Neural cell (in vitro differentiated cells): ENCODE results near the gene CHRNA4. TPM values are rescaled to one million over a fixed set of nuclear protein-coding genes. Genes with fewer than 3 reads are reported as not detected.

Experiments
- H2AFZ ChIP-seq: fragments of 200-600, 300-800 bp; sonication (generic), shearing (Covaris generic); 2 replicates; pipeline ENCODE4 v1.6.0; 2014; ENCODE audit warnings: low read depth, mild to moderate bottlenecking, antibody characterized with exemption, low read length, moderate library complexity
- H3F3A ChIP-seq: fragments of 200-600 bp; shearing (Covaris generic); 2 replicates; pipeline ENCODE4 v1.6.1; 2016; ENCODE audit warnings: mild to moderate bottlenecking, moderate library complexity, mixed read lengths, antibody characterized with exemption, low read length; ENCODE audit not compliant: insufficient read depth, poor library complexity, severe bottlenecking
- H3K27ac ChIP-seq: fragments of 200-600, 300-800 bp; sonication (generic), shearing (Covaris generic); 2 replicates; pipeline ENCODE4 v1.5.1; 2014; ENCODE audit warnings: mild to moderate bottlenecking, low read length, moderate library complexity
- H3K27me3 ChIP-seq: fragments of 300-800, 200-600 bp; sonication (generic), shearing (Covaris generic); 2 replicates; pipeline ENCODE4 v1.6.0; 2014; ENCODE audit warnings: mild to moderate bottlenecking, low read depth, low read length, moderate library complexity; ENCODE audit not compliant: insufficient read depth
- H3K36me3 ChIP-seq: fragments of 300-800, 200-600 bp; sonication (generic), shearing (Covaris generic); 2 replicates; pipeline ENCODE4 v1.5.1; 2014; ENCODE audit warnings: mild to moderate bottlenecking, antibody characterized with exemption, low read length, moderate library complexity; ENCODE audit not compliant: insufficient read depth
- H3K4me2 ChIP-seq: fragments of 300-800, 200-600 bp; sonication (generic), shearing (Covaris generic); 2 replicates; pipeline ENCODE4 v1.6.0; 2014; ENCODE audit warnings: mild to moderate bottlenecking, low read length
- H3K4me3 ChIP-seq: fragments of 300-800, 200-600 bp; sonication (generic), shearing (Covaris generic); 2 replicates; pipeline ENCODE4 v1.5.1; 2014; ENCODE audit warnings: mild to moderate bottlenecking, low read length, moderate library complexity
- H3K79me2 ChIP-seq: fragments of 200-600 bp; shearing (Covaris generic); replicated peaks from 2 replicates; pipeline ENCODE4 v1.6.0; 2014; ENCODE audit warnings: mild to moderate bottlenecking, low read length, moderate library complexity; ENCODE audit not compliant: insufficient read depth
- H3K9ac ChIP-seq: fragments of 300-800, 200-600 bp; sonication (generic), shearing (Covaris generic); 2 replicates; pipeline ENCODE4 v1.6.1; 2016; ENCODE audit warnings: mild to moderate bottlenecking, low read length, mixed read lengths
- H3K9me2 ChIP-seq: fragments of 200-600 bp; shearing (Covaris generic); 2 replicates; pipeline ENCODE4 v1.6.1; 2016; ENCODE audit warnings: mild to moderate bottlenecking, low read length, mixed read lengths; ENCODE audit not compliant: insufficient read depth
- H3K9me3 ChIP-seq: fragments of 200-600, 300-800 bp; sonication (generic), shearing (Covaris generic); 2 replicates; pipeline ENCODE4 v1.6.1; 2016; ENCODE audit warnings: mild to moderate bottlenecking, mixed run types, low read length, moderate library complexity, mixed read lengths
- H4K20me1 ChIP-seq: fragments of 200-600 bp; shearing (Covaris generic); 2 replicates; pipeline ENCODE4 v1.6.1; 2016; ENCODE audit warnings: mild to moderate bottlenecking, mixed run types; ENCODE audit not compliant: insufficient read depth
- CTCF ChIP-seq: fragments of 450-650 bp; IDR thresholded peaks from 2 replicates; pipeline ENCODE4 v1.5.1; 2014; ENCODE audit warnings: antibody characterized with exemption, mild to moderate bottlenecking, moderate library complexity; ENCODE audit not compliant: poor library complexity, severe bottlenecking
- EP300 ChIP-seq: fragments of 450-650 bp; conservative IDR thresholded peaks from 2 replicates; pipeline ENCODE4 v1.6.1; 2014; ENCODE audit warnings: antibody characterized with exemption, mild to moderate bottlenecking, moderate library complexity; ENCODE audit not compliant: poor library complexity, severe bottlenecking
- EZH2 ChIP-seq: fragments of 200-600, 300-800 bp; shearing (Covaris generic), sonication (generic); IDR thresholded peaks from 2 replicates; pipeline ENCODE4 v1.6.1; 2014; ENCODE audit warnings: antibody characterized with exemption, low read length, borderline replicate concordance, mild to moderate bottlenecking; ENCODE audit not compliant: insufficient read depth, poor library complexity, severe bottlenecking
- MXI1 ChIP-seq: fragments of 450-650 bp; conservative IDR thresholded peaks from 2 replicates; pipeline ENCODE4 v1.6.1; 2014; ENCODE audit warnings: antibody characterized with exemption, mild to moderate bottlenecking; ENCODE audit not compliant: poor library complexity, severe bottlenecking
- POLR2AphosphoS5 ChIP-seq: IDR thresholded peaks from 2 replicates; pipeline ENCODE4 v1.6.1; 2012
- RAD21 ChIP-seq: fragments of 450-650 bp; conservative IDR thresholded peaks from 2 replicates; pipeline ENCODE4 v1.6.1; 2014; ENCODE audit warnings: antibody characterized with exemption, mild to moderate bottlenecking, moderate library complexity
- REST ChIP-seq: IDR thresholded peaks from 2 replicates; pipeline ENCODE4 v1.6.1; 2012; ENCODE audit warnings: borderline replicate concordance
- SMC3 ChIP-seq: fragments of 450-650 bp; conservative IDR thresholded peaks from 2 replicates; pipeline ENCODE4 v1.6.1; 2014; ENCODE audit warnings: antibody characterized with exemption, mild to moderate bottlenecking, moderate library complexity; ENCODE audit not compliant: poor library complexity
- TAF1 ChIP-seq: IDR thresholded peaks from 2 replicates; pipeline ENCODE4 v1.6.1; 2012; ENCODE audit warnings: low read depth
- polyA plus RNA-seq: library from polyadenylated mRNA; depleted of rRNA; stranded (reverse); fragments of >200 nt; gene quantifications from 2 replicates; pipeline ENCODE4 v1.2.3, GENCODE V29; 2014

Gene CHRNA4
- polyA plus RNA-seq, 1 donor from 2014 or later: 6.8 TPM

GRCh38 chr20:63347950-63348827, 13.0 kb downstream of the CHRNA4 start:
- no peak overlapping the region for H3K4me2 ChIP-seq
- no peak overlapping the region for H3K9ac ChIP-seq
- H3K27me3 ChIP-seq: no peaks in the 10 kb centered on the region
- H3K36me3 ChIP-seq: no peaks in the 10 kb centered on the region
- H4K20me1 ChIP-seq: no peaks in the 10 kb centered on the region
- no peaks in the 10 kb centered on the region for H3K9me2 ChIP-seq
- no peak overlapping the region for H3K4me3 ChIP-seq
- no peaks in the 10 kb centered on the region for H3K79me2 ChIP-seq
- no peak overlapping the region for H3K27ac ChIP-seq
- no peaks in the 10 kb centered on the region for H3K9me3 ChIP-seq
- no peak for TF ChIP-seq CTCF
- TF ChIP-seq POLR2AphosphoS5: no peak
- TF ChIP-seq TAF1: no peak
- no peak for TF ChIP-seq SMC3
- no peak for TF ChIP-seq EP300
- TF ChIP-seq REST: no peak
- no peak for TF ChIP-seq RAD21
- H2AFZ ChIP-seq: no peak overlapping the region
- H3F3A ChIP-seq: no peaks in the 10 kb centered on the region

- TF ChIP-seq REST: no peak
- no peak for TF ChIP-seq SMC3
- no peak for TF ChIP-seq CTCF
- no peak for TF ChIP-seq RAD21
- no peak for TF ChIP-seq EZH2
- no peak for TF ChIP-seq MXI1
- no peak for TF ChIP-seq EP300
- TF ChIP-seq TAF1: no peak
- no peak for TF ChIP-seq POLR2AphosphoS5
These were observed 13.9 kb downstream of the CHRNA4 start for GRCh38 chr20:63347081-63347741.

More at GRCh38 chr20:63347081-63347741, 13.9 kb downstream of the CHRNA4 start:
- H3K27ac ChIP-seq: no peak overlapping the region
- no peaks in the 10 kb centered on the region for H3K9me3 ChIP-seq
- no peaks in the 10 kb centered on the region for H3K9me2 ChIP-seq
- no peaks in the 10 kb centered on the region for H3K27me3 ChIP-seq
- H3K79me2 ChIP-seq: no peaks in the 10 kb centered on the region
- H3K4me3 ChIP-seq: no peak overlapping the region
- H4K20me1 ChIP-seq: no peaks in the 10 kb centered on the region
- no peaks in the 10 kb centered on the region for H3K36me3 ChIP-seq
- H2AFZ ChIP-seq: no peak overlapping the region
- H3K9ac ChIP-seq: no peak overlapping the region
- no peaks in the 10 kb centered on the region for H3F3A ChIP-seq
- no peak overlapping the region for H3K4me2 ChIP-seq
